Measurements from ENCODE around the gene TEDDM1. TPM values are rescaled to one million over a fixed set of nuclear protein-coding genes. Genes with fewer than 3 reads are reported as not detected.
"Not testable (repeated sequence)": the region's sequence is repeated elsewhere in the genome, so short reads cannot be mapped to it uniquely, and the experiment has no call there.

Gene TEDDM1
- not detected in 2 replicates for total RNA-seq
- not detected for polyA plus RNA-seq (2012)

GRCh38 chr1:182400567-182400966, at the start of gene TEDDM1:
TEDDM1 (minus strand) TSS chr1:182400667; CDS start chr1:182400485, 182 bp downstream.
- no peak for DNase-seq (ENCODE audit: low read depth)

- no peak for DNase-seq (ENCODE audit: low read depth)
These were observed 49.6 kb upstream of the TEDDM1 start, which contains the start of gene RGSL1 for GRCh38 chr1:182450087-182450486. RGSL1 (plus strand) TSS chr1:182450146; CDS start chr1:182450166, 20 bp downstream.

- no peak for DNase-seq (ENCODE audit: low read depth)
These were observed 47.2 kb upstream of the TEDDM1 start for GRCh38 chr1:182447660-182448059.

GRCh38 chr1:182447124-182447523, 46.7 kb upstream of the TEDDM1 start:
- not testable (repeated sequence) for DNase-seq (ENCODE audit: low read depth)

- peak; percentile 76 for DNase-seq (ENCODE audit: low read depth)
These were observed 45.7 kb upstream of the TEDDM1 start for GRCh38 chr1:182446033-182446669.

- no peak for DNase-seq (ENCODE audit: low read depth)
These were observed 44.0 kb upstream of the TEDDM1 start for GRCh38 chr1:182444497-182444896.

- DNase-seq (ENCODE audit: low read depth), result no peak
These were observed 41.9 kb upstream of the TEDDM1 start for GRCh38 chr1:182442333-182442732.

GRCh38 chr1:182441719-182442118, 41.3 kb upstream of the TEDDM1 start:
- DNase-seq (ENCODE audit: low read depth), result no peak

GRCh38 chr1:182438326-182438725, 37.9 kb upstream of the TEDDM1 start:
- DNase-seq (ENCODE audit: low read depth), result no peak

GRCh38 chr1:182433580-182433979, 33.1 kb upstream of the TEDDM1 start:
- no peak for DNase-seq (ENCODE audit: low read depth)

- no peak for DNase-seq (ENCODE audit: low read depth)
These were observed 30.8 kb upstream of the TEDDM1 start for GRCh38 chr1:182431278-182431677.

GRCh38 chr1:182430263-182431068, 30.0 kb upstream of the TEDDM1 start:
- DNase-seq (ENCODE audit: low read depth), result no peak

- DNase-seq (ENCODE audit: low read depth), result no peak
These were observed 27.6 kb upstream of the TEDDM1 start for GRCh38 chr1:182428043-182428442.

GRCh38 chr1:182426442-182427430, 26.3 kb upstream of the TEDDM1 start:
- no peak for DNase-seq (ENCODE audit: low read depth)

GRCh38 chr1:182415789-182416188, 15.3 kb upstream of the TEDDM1 start:
- no peak for DNase-seq (ENCODE audit: low read depth)

- no peak for DNase-seq (ENCODE audit: low read depth)
These were observed 13.5 kb upstream of the TEDDM1 start for GRCh38 chr1:182413969-182414368.

GRCh38 chr1:182413486-182413885, 13.0 kb upstream of the TEDDM1 start:
- DNase-seq (ENCODE audit: low read depth), result no peak

GRCh38 chr1:182410620-182411273, 10.3 kb upstream of the TEDDM1 start:
- no peak for DNase-seq (ENCODE audit: low read depth)

- DNase-seq (ENCODE audit: low read depth), result no peak
These were observed 9.7 kb upstream of the TEDDM1 start for GRCh38 chr1:182410138-182410537.

- no peak for DNase-seq (ENCODE audit: low read depth)
These were observed 8.1 kb upstream of the TEDDM1 start for GRCh38 chr1:182408435-182409075.
